ENCODE results near the gene SCNN1A.
A peak's percentile ranks its signal among the peaks of the same experiment; 100 is the strongest.

SCNN1A gene

DNA sequence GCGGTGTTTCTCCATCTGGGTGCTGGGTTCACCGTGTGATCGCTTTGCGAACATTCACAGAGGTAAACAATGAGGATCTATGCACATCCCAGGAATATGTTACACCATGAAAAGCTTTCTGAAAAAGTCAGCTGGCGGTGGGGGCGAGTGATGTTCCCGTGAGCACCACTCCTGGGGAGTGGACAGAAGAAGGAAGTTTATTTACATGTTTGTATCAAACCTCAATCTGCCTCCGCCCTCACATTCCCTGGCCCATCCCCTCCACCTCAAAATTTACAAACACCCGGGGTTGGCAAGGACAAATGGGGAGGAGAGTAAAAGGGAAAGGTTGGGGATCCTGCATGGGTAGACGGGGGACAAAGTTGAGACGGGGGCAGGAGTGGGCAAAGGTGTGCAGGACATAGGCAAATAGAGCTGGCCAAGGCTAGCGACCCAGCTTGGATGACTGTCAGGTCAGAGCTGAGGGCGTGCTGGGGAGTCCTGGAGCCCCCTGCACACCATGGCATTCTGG lies 40.4 kb downstream of the SCNN1A start:
- Histone ChIP-seq H3K4me1 (ENCODE audit: insufficient read depth, low read length) (peaks cover 52% of the 10 kb centered on the region), H2AFZ (ENCODE audit: low read depth, low read length) (no peak overlapping the region), H3K4me3 (ENCODE audit: low read length) (peak overlapping the region; percentile 31), H3K9me3 (ENCODE audit: low read length) (no peaks in the 10 kb centered on the region), H3K36me3 (ENCODE audit: insufficient read depth, low read length) (peaks cover 50% of the 10 kb centered on the region), H3K27me3 (ENCODE audit: insufficient read depth, low read length) (no peaks in the 10 kb centered on the region)

DNA sequence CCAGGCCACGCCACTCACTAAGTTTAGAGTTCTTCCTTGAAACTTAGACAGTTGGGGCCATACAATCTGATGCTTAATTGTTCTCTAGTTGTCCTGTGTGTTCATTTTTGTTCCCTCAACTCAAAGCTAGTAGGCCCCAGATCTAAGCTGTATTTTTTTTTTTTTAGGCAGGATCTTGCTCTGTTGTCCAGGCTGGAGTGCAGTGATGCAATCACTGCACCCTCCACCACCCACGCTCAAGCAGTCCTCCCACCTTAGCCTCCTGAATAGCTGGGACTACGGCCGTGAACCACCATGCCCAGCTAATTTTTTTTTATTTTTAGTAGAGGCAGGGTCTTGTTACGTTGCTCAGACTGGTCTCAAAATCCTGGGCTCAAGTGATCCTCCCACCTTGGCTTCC lies 41.0 kb downstream of the SCNN1A start:
- H2AFZ ChIP-seq (ENCODE audit: low read depth, low read length), result no peak overlapping the region
- peaks cover 45% of the 10 kb centered on the region for H3K4me1 ChIP-seq (ENCODE audit: insufficient read depth, low read length)
- no peak overlapping the region for H3K4me3 ChIP-seq (ENCODE audit: low read length)
- H3K36me3 ChIP-seq (ENCODE audit: insufficient read depth, low read length), result peaks cover 57% of the 10 kb centered on the region
- no peaks in the 10 kb centered on the region for H3K9me3 ChIP-seq (ENCODE audit: low read length)
- H3K27me3 ChIP-seq (ENCODE audit: insufficient read depth, low read length), result no peaks in the 10 kb centered on the region

DNA sequence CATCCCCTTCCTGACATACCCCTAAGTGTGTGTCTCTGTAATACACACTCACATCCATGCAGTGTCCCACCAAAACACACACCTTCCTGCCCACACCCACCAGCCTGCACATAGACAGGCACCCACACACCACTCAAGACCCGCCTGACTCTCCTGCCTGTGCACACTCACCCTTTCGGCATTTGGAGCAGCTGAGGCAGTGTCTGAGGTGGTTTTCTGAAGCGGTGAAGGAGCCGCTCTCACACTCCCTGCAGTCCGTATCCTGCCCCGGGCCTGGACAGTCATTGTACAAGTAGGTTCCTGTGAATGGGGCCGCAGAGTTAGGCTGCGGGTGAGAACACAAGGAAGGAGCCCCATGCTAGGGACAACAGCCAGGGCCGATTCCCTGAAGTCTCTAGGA lies 41.8 kb downstream of the SCNN1A start:
- H3K36me3 ChIP-seq (ENCODE audit: insufficient read depth, low read length), result peaks cover 61% of the 10 kb centered on the region

DNA sequence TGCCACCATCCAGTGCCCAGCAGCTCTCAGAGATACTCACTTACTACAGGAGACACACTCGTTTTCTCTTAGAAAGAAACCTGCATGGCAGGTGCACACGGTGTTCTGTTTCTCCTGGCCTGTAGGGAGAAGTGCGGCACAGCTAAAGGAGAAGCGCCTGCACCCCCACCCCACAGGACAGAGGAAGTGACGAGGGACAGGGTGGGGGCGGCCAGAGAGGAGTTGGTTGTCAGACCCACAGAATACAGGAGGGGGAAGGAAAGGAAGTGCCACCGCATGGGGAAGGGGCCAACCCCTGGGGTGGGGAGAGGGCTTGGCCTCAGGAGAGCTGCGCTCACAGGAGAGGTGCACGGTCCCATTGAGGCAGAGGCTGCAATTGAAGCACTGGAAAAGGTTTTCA lies 42.3 kb downstream of the SCNN1A start:
- Histone ChIP-seq H3K36me3 (ENCODE audit: insufficient read depth, low read length) (peaks cover 67% of the 10 kb centered on the region), H3K9me3 (ENCODE audit: low read length) (no peaks in the 10 kb centered on the region), H3K27me3 (ENCODE audit: insufficient read depth, low read length) (no peaks in the 10 kb centered on the region), H3K4me3 (ENCODE audit: low read length) (no peak overlapping the region), H3K4me1 (ENCODE audit: insufficient read depth, low read length) (peaks cover 33% of the 10 kb centered on the region), H2AFZ (ENCODE audit: low read depth, low read length) (no peak overlapping the region)

More for the DNA sequence above, 41.8 kb downstream of the SCNN1A start:
- Histone ChIP-seq H2AFZ (ENCODE audit: low read depth, low read length) (no peak overlapping the region), H3K27me3 (ENCODE audit: insufficient read depth, low read length) (no peaks in the 10 kb centered on the region), H3K4me3 (ENCODE audit: low read length) (no peak overlapping the region), H3K4me1 (ENCODE audit: insufficient read depth, low read length) (peaks cover 37% of the 10 kb centered on the region), H3K9me3 (ENCODE audit: low read length) (no peaks in the 10 kb centered on the region)

DNA sequence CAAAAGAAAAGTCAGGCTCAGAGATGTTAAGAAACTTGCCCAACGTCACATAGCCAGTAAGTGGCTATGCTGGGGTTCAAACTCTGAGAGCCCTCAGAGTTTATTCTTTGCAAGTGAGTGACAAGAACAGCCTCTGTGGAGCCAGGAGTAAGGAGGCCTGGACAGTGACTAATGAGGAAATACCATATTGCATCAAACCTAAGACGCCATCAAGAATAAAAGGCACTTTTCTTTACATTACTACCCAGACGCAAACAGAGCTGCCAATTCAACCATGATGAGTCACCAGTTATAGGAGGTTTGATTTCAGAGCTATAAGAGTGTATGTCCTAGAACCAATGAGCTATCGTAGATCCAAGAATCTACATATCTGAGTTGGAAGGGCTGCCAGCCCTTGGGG lies 42.9 kb downstream of the SCNN1A start:
- Histone ChIP-seq H2AFZ (ENCODE audit: low read depth, low read length) (no peak overlapping the region), H3K4me1 (ENCODE audit: insufficient read depth, low read length) (peaks cover 27% of the 10 kb centered on the region), H3K27me3 (ENCODE audit: insufficient read depth, low read length) (no peaks in the 10 kb centered on the region), H3K9me3 (ENCODE audit: low read length) (no peaks in the 10 kb centered on the region), H3K36me3 (ENCODE audit: insufficient read depth, low read length) (peaks cover 71% of the 10 kb centered on the region), H3K4me3 (ENCODE audit: low read length) (no peak overlapping the region)

DNA sequence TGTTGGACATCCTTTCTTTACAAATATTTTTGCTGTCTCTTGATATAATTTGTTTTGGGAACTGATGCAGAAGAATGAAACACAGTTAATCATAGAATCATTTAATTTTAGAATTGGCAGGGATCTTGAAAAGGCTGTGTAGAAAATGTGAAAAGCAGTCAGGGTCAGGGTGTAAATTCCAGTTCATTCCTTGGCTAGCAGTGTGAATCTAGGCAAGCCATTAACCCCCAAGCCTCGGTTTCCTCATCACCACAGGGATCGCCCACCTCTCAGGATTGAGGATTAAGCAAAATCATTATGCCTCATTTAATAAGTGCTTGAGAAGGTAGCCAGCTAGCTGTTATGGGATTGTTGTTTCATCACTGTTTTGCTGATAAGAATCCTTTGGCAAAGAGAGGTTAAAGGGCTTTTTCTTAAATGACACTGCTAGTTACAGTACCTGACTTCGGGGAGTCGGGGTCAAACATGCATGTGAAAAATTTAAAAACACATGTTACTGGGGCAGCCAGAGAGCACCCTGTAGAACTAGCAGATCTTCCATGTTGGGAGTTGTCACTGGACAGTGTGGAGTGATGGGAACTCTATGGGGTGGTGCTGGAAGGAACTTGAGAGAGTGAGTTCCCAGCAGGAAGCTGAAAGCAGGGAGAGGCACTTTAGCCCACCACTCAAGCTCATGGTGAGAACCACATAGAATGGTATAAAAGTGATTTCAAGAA lies 44.2 kb downstream of the SCNN1A start:
- Histone ChIP-seq H3K27me3 (ENCODE audit: insufficient read depth, low read length) (no peaks in the 10 kb centered on the region), H3K4me1 (ENCODE audit: insufficient read depth, low read length) (peaks cover 18% of the 10 kb centered on the region), H3K4me3 (ENCODE audit: low read length) (no peak overlapping the region), H3K36me3 (ENCODE audit: insufficient read depth, low read length) (peaks cover 71% of the 10 kb centered on the region), H3K9me3 (ENCODE audit: low read length) (no peaks in the 10 kb centered on the region), H2AFZ (ENCODE audit: low read depth, low read length) (no peak overlapping the region)

DNA sequence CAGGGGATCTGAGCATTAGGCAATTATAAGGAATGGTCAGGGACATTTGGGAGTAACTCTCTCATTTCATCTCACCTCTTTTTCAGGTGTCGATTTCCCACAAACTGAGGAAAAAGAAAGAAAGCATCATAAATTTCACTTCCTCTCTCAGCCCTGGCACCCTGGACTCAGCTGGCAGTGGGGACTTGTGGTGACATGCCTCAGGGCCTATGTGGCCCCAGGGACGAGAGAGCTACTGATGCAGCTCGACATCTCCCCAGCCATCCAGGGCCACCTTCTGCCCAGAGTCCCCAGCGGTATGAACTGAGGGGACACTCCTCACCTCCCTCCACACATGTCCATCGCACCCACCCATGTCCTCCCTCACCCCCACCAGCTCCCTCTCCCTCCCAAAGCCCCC lies 45.2 kb downstream of the SCNN1A start:
- no peaks in the 10 kb centered on the region for H3K27me3 ChIP-seq (ENCODE audit: insufficient read depth, low read length)
- no peak overlapping the region for H3K4me3 ChIP-seq (ENCODE audit: low read length)
- H2AFZ ChIP-seq (ENCODE audit: low read depth, low read length), result no peak overlapping the region
- peaks cover 71% of the 10 kb centered on the region for H3K36me3 ChIP-seq (ENCODE audit: insufficient read depth, low read length)
- H3K9me3 ChIP-seq (ENCODE audit: low read length), result no peaks in the 10 kb centered on the region
- H3K4me1 ChIP-seq (ENCODE audit: insufficient read depth, low read length), result peaks cover 9% of the 10 kb centered on the region

DNA sequence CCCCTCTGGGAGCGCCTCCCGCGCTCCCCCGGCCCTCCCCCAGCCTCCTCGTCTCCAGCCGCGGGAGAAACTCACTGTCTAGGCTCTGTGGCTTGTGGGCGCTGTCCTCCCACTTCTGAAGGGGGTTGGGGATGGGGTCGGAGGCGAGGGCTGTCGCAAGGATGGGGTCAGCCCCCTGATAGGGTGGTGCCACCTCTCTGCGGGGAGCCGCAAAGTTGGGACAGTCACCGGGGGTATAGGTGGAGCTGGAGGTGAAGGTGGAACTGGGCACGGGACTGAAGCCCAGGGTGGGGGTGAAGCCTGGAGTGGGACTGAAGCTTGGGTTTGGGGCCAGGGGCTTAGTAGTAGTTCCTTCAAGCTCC lies 45.7 kb downstream of the SCNN1A start:
- Histone ChIP-seq H3K9me3 (ENCODE audit: low read length) (no peaks in the 10 kb centered on the region), H3K4me3 (ENCODE audit: low read length) (no peak overlapping the region), H3K27me3 (ENCODE audit: insufficient read depth, low read length) (no peaks in the 10 kb centered on the region), H2AFZ (ENCODE audit: low read depth, low read length) (no peak overlapping the region), H3K4me1 (ENCODE audit: insufficient read depth, low read length) (peaks cover 4% of the 10 kb centered on the region), H3K36me3 (ENCODE audit: insufficient read depth, low read length) (peaks cover 69% of the 10 kb centered on the region)

DNA sequence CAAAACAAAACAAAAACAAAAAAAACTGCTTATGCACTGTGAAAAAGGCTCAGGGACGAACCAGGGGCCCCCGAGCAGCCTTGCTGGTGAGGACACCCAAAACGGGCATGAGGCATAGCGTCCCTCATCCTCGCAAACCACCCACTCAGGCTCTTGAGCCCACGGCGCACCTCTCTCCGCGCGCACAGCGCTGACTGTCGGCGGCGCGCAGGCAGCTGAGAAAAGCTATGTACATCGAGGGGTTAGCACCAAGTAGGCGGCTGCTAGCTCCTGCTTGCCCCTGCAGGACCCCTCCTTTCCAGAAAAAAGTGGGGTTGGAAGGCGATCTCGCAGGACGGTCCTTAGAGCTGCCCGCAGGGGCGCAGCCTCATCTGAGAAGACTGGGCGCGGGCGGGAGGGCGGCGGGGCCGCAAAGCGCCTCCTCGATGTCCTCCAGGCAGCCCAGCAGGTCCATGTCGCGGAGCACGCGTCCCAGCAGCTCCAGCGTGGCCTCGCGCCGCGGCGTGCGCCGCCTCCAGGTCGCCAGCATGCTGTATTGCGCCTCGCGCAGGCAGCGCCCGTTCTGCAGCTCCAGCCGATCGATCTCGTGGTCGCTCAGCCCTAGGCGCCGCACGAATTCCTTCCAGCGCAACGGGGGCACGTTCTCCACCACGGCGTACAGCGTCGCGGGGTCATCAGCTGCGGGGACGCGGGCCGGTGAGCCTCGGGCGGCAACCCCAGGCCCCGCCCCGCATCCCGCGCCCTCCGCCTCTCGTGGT lies 46.2 kb downstream of the SCNN1A start:
- Histone ChIP-seq H3K9me3 (ENCODE audit: low read length) (no peaks in the 10 kb centered on the region), H3K4me3 (ENCODE audit: low read length) (no peak overlapping the region), H3K27me3 (ENCODE audit: insufficient read depth, low read length) (no peaks in the 10 kb centered on the region), H3K4me1 (ENCODE audit: insufficient read depth, low read length) (peaks cover 6% of the 10 kb centered on the region), H2AFZ (ENCODE audit: low read depth, low read length) (no peak overlapping the region), H3K36me3 (ENCODE audit: insufficient read depth, low read length) (peaks cover 63% of the 10 kb centered on the region)

DNA sequence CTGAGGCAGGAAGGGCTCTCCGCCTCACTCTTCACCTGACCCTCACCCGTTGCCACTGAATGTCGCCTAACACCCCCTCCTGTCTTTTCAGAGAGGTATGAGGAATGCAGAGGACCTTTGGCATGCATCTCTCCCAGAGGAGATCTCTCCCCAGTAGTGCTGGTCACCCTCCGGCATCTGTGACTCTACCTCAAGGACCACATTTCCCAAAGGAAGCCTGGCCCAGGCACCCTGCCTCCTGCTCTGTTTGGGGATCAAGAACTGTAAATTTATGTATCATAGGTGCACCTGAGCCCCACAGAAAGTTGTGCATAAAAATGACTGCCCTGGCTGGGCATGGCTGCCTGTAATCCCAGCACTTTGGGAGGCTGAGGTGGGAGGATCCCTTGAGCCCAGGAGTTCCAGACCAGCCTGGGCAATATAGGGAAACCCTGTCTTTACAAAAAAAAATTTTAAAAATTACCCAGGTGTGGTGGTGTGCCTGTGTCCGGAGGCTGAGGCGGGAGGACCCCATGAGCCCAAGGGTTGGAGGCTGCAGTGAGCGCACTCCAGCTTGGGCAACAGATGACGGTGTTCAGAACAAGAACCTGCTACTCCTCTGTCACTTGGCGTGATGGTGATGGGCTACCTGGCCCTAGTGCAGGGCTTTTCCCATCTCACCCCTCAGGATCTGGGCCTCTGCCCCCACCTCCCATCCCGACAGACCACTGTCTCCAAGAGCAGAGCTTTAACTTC lies 47.2 kb downstream of the SCNN1A start:
- Histone ChIP-seq H2AFZ (ENCODE audit: low read depth, low read length) (no peak overlapping the region), H3K27me3 (ENCODE audit: insufficient read depth, low read length) (no peaks in the 10 kb centered on the region), H3K4me3 (ENCODE audit: low read length) (no peak overlapping the region), H3K4me1 (ENCODE audit: insufficient read depth, low read length) (peaks cover 12% of the 10 kb centered on the region), H3K9me3 (ENCODE audit: low read length) (no peaks in the 10 kb centered on the region), H3K36me3 (ENCODE audit: insufficient read depth, low read length) (peaks cover 54% of the 10 kb centered on the region)

DNA sequence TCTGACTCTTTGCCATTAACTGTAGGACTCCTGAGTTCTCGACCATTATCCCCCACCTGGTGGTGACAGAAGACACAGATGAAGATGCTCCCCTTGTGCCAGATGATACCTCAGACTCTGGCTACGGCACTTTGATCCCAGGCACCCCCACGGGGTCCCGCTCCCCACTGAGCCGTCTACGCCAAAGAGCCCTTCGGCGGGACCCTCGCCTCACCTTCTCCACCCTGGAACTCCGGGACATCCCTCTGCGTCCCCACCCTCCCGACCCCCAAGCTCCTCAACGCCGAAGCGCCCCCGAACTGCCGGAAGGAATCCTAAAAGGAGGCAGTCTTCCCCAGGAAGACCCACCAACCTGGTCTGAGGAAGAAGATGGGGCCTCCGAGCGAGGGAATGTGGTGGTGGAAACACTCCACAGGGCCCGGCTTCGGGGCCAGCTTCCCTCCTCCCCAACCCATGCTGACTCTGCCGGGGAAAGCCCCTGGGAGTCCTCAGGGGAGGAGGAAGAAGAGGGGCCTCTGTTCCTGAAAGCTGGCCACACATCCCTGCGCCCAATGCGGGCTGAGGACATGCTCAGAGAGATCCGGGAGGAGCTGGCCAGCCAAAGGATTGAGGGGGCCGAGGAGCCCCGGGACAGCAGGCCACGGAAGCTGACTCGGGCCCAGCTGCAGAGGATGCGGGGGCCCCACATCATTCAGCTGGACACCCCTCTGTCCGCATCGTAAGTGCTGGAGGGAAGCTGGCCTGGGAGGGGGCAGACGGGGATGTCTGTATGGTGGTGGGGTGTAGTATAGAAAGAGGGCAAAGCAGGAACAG lies 47.9 kb downstream of the SCNN1A start:
- H3K4me1 ChIP-seq (ENCODE audit: insufficient read depth, low read length), result peaks cover 19% of the 10 kb centered on the region
- H3K9me3 ChIP-seq (ENCODE audit: low read length), result no peaks in the 10 kb centered on the region
- H2AFZ ChIP-seq (ENCODE audit: low read depth, low read length), result no peak overlapping the region
- H3K4me3 ChIP-seq (ENCODE audit: low read length), result no peak overlapping the region
- peaks cover 47% of the 10 kb centered on the region for H3K36me3 ChIP-seq (ENCODE audit: insufficient read depth, low read length)
- H3K27me3 ChIP-seq (ENCODE audit: insufficient read depth, low read length), result no peaks in the 10 kb centered on the region

DNA sequence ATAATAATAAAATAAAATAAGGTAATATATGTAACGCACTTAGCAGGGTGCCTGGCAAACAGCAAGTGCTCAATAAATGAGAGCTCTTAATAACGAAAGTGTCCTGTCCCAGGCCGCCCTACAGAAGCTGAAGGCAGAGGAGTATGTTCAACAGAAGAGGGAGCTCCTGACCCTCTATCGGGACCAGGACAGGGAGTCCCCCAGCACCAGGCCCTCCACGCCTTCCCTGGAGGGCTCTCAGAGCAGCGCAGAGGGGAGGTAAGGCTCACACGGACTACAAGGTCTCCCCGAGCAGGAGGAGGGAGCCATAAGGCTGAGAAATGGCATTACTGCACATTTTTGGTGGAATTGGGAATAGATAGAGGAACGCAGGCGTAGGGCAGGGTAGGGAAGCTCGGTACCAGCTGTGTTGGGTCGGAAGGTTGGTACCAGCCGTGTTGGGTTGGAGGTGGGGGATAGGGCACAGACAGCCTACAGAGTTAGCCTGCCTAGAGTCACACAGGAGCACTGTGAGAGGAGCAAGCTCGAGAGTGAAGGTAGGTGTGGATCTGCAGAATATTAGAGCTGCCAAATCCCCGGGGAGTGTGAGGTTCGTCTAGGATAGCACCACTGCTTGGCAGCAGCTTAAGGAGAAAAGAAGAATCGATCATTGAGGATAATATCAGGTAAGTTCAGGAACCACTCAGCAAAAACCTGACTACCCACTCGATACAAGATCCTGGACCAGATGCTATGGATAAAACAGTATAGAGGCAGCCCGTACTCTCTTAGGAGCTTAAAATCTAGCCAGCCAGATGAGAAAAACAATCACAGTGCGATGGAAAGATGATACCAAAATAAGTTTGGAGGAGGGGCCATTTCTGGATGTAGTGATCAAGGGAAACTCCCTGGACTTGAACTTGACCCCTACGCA lies 48.8 kb downstream of the SCNN1A start:
- H3K4me1 ChIP-seq (ENCODE audit: insufficient read depth, low read length), result peaks cover 21% of the 10 kb centered on the region
- no peak overlapping the region for H3K4me3 ChIP-seq (ENCODE audit: low read length)
- no peak overlapping the region for H2AFZ ChIP-seq (ENCODE audit: low read depth, low read length)
- no peaks in the 10 kb centered on the region for H3K27me3 ChIP-seq (ENCODE audit: insufficient read depth, low read length)
- H3K9me3 ChIP-seq (ENCODE audit: low read length), result no peaks in the 10 kb centered on the region
- H3K36me3 ChIP-seq (ENCODE audit: insufficient read depth, low read length), result peaks cover 40% of the 10 kb centered on the region

Data from neuron (in vitro differentiated cells).